ENCODE data around the gene PCYT1A. TPM values are rescaled to one million over a fixed set of nuclear protein-coding genes. Genes with fewer than 3 reads are reported as not detected.
A peak's percentile ranks its signal among the peaks of the same experiment; 100 is the strongest.

PCYT1A gene
- total and polyA plus RNA-seq, 12 donors: 21.0 to 121 (median 102) TPM

DNA sequence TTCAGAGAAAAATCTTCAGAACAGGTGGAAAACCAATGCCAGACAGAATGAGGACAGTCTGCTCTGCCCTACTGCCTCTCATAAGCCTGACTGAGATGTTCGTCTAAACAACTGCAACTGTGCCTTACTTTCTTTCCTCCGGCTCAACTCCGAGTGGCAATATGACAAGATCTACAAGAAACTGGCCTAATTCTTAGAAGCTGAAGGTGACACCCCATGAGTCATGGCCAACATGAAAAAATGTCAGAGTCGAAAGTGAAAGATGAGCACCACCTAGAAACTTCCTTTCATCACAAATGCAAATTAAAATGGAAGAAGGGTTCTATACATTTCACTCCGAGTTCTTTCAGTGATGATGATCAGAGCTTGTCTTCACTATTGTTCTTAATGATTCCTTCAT, 12.9 kb downstream of the PCYT1A start:
- WGBS, 2 donors: 86 to 92% methylated on average over 5 of the region's 5 CpGs
- Histone ChIP-seq H3K4me1 (peaks cover 3 to 46% (median 32%) of the 10 kb centered on the region in 9 donors), H3K9me3 (no peaks in the 10 kb centered on the region), H3K4me3 (no peak overlapping the region), H3K27me3 (no peaks in the 10 kb centered on the region), H3K27ac (peak overlapping the region in 2 of 10 donors; percentile 22 to 72), H3K36me3 (peaks cover 0 to 39% (median 8%) of the 10 kb centered on the region in 9 donors)
- no peak for ATAC-seq
- intact Hi-C loops (cut with DNase I): no loop called here
- DNase-seq: no peak
- TF ChIP-seq, protein P1, sequence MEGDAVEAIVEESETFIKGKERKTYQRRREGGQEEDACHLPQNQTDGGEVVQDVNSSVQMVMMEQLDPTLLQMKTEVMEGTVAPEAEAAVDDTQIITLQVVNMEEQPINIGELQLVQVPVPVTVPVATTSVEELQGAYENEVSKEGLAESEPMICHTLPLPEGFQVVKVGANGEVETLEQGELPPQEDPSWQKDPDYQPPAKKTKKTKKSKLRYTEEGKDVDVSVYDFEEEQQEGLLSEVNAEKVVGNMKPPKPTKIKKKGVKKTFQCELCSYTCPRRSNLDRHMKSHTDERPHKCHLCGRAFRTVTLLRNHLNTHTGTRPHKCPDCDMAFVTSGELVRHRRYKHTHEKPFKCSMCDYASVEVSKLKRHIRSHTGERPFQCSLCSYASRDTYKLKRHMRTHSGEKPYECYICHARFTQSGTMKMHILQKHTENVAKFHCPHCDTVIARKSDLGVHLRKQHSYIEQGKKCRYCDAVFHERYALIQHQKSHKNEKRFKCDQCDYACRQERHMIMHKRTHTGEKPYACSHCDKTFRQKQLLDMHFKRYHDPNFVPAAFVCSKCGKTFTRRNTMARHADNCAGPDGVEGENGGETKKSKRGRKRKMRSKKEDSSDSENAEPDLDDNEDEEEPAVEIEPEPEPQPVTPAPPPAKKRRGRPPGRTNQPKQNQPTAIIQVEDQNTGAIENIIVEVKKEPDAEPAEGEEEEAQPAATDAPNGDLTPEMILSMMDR (IDR thresholded peaks at IDR 0.05): no peak

DNA sequence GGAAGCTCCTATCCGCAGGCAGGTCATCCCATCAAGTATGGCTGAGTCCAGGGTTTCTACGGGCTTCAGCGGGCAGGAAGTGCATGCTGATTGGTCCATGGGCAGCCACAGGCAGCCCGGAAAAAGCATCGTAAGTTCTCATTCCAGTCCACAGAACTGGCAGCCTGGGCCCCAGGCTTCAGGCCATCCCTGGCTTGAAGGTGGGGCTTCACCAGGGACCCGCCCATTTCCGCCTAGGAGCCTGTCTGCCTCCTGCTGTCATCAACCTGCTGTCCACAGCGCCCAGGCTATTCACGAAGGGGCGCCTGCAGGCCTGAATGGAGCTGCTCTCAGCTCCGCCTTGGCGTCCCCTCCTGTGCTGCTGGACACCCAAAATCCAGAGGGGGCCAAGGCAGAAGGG, 13.9 kb downstream of the PCYT1A start:
- H3K27ac ChIP-seq: peak overlapping the region in 7 of 10 donors; percentile 11 to 72 (median 49)
- ATAC-seq (peak in 2 of 8 donors; percentile 7 to 45), DNase-seq (no peak)
- intact Hi-C loops (cut with DNase I): no loop called here
- H3K4me3 ChIP-seq: no peak overlapping the region
- no peaks in the 10 kb centered on the region for H3K9me3 ChIP-seq
- H3K4me1 ChIP-seq: peaks cover 3 to 44% (median 24%) of the 10 kb centered on the region in 9 donors
- H3K27me3 ChIP-seq: no peaks in the 10 kb centered on the region
- peaks cover 0 to 48% (median 12%) of the 10 kb centered on the region in 9 donors for H3K36me3 ChIP-seq
- TF ChIP-seq, protein P1 (IDR thresholded peaks at IDR 0.05): no peak
- WGBS, 2 donors: 97 to 99% methylated on average over 12 of the region's 12 CpGs

DNA sequence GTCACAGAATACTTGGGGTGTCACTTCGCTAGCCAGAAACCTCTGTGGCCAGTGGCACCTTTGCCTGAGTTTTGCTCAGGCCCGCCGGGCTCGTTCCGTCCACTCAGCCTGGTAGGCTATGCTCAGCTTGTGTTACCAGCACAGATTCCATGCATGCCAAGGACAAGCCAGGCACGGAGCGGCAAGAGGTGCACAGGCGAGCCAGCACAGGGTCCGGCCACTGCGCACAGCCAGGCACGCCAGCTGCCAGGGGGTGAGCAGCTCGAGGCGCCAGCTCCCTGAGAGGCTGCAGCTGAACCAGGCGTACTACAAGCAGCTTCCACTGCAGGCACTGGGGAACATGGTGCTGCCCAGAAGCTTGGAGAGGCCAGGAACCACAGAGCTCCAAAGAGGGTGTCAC, 14.7 kb downstream of the PCYT1A start:
- Histone ChIP-seq H3K4me3 (no peak overlapping the region), H3K27me3 (no peaks in the 10 kb centered on the region), H3K9me3 (no peaks in the 10 kb centered on the region), H3K4me1 (peaks cover 3 to 44% (median 23%) of the 10 kb centered on the region in 9 donors), H3K27ac (peak overlapping the region; percentile 11 to 62 (median 40)), H3K36me3 (peaks cover 0 to 55% (median 12%) of the 10 kb centered on the region in 9 donors)
- ATAC-seq (peak; percentile 62 to 93 (median 82)), DNase-seq (peak; percentile 36 to 63)
- WGBS, 2 donors: 76 to 91% methylated on average over 14 of the region's 14 CpGs
- TF ChIP-seq, protein P1 (IDR thresholded peaks at IDR 0.05): no peak
- intact Hi-C loops (cut with DNase I): no loop called here

DNA sequence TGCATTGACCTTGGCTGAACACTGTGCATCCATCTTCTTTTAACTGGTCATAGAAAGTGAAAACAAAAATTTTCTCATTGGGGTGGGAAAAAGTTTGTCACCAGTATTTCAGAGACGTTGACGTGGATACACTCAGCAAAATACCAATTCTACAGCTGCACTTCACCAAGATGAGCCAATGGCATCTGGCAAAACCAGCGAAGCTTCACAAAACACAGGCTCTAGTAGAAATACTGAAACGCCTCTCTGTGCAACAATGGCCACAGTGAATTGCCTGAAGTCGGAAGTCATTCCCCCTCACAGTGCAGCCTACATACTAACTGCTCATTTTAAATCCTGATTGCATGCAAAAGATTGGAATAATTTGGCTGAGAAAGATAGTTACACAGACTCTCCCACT, 17.0 kb downstream of the PCYT1A start:
- intact Hi-C loops (cut with DNase I): no loop called here
- TF ChIP-seq, protein P1 (IDR thresholded peaks at IDR 0.05): no peak
- peaks cover 3 to 43% (median 23%) of the 10 kb centered on the region in 9 donors for H3K4me1 ChIP-seq
- H3K36me3 ChIP-seq: peaks cover 0 to 73% (median 25%) of the 10 kb centered on the region in 9 donors
- no peak overlapping the region for H3K27ac ChIP-seq
- DNase-seq (no peak), ATAC-seq (no peak)
- no peaks in the 10 kb centered on the region for H3K9me3 ChIP-seq
- H3K27me3 ChIP-seq: no peaks in the 10 kb centered on the region
- WGBS, 2 donors: 91 to 97% methylated on average over 5 of the region's 5 CpGs
- no peak overlapping the region for H3K4me3 ChIP-seq
